Duodenal mucosa (tissue), 2 donors: ENCODE data around the gene ANO2.

Source experiments
- H3K27ac ChIP-seq: one replicate; pipeline ENCODE4 v1.7.0; 2013; ENCODE audit warnings: low read depth, low read length
- H3K27me3 ChIP-seq, 2 donors: one replicate each; pipeline ENCODE4 v1.7.0; 2013; ENCODE audit warnings: low read length in 2 of 2, control low read depth in 1 of 2; ENCODE audit not compliant: insufficient read depth in 2 of 2, control insufficient read depth in 1 of 2
- H3K36me3 ChIP-seq, 2 donors: one replicate each; pipeline ENCODE4 v1.7.0; 2013; ENCODE audit warnings: low read length in 2 of 2, control low read depth in 1 of 2; ENCODE audit not compliant: insufficient read depth in 2 of 2, control insufficient read depth in 1 of 2
- H3K4me1 ChIP-seq, 2 donors: one replicate each; pipeline ENCODE4 v1.7.0; 2013; ENCODE audit warnings: low read length in 2 of 2, control low read depth in 1 of 2; ENCODE audit not compliant: insufficient read depth in 2 of 2, control insufficient read depth in 1 of 2
- H3K4me3 ChIP-seq, 2 donors: one replicate each; pipeline ENCODE4 v1.7.0; 2013; ENCODE audit warnings: low read length in 2 of 2, low read depth in 1 of 2
- H3K9ac ChIP-seq, 2 donors: one replicate each; pipeline ENCODE4 v1.7.0; 2013; ENCODE audit warnings: low read length in 2 of 2, low read depth in 1 of 2
- H3K9me3 ChIP-seq, 2 donors: one replicate each; pipeline ENCODE4 v1.7.0; 2013; ENCODE audit warnings: low read length in 2 of 2, control low read depth in 1 of 2; ENCODE audit not compliant: control insufficient read depth in 1 of 2

The ANO2 gene

DNA sequence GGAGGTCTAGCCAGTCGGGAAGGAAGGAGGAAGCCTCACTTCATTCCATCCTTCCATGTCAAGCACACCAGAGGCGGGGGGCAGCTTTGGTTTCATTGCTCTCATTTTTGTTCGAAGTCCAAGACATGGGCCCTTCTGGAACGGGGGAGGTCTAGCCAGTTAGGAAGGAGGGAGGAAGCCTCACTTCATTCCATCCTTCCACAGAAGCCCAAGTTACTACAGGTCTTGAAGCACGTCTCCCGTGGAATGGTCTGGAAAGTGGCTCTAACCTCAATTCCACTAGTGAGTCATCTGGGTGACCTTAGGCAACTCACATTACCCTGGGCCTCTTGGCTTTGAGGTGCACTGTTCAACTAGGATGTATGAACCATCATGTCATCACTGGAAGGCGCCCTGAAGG is 356.9 kb downstream of the ANO2 start:
- Histone ChIP-seq H3K4me3 (no peak overlapping the region), H3K27me3 (no peaks in the 10 kb centered on the region), H3K4me1 (peaks cover 0 to 16% of the 10 kb centered on the region in 2 donors), H3K9ac (no peak overlapping the region), H3K36me3 (no peaks in the 10 kb centered on the region), H3K9me3 (no peaks in the 10 kb centered on the region), H3K27ac (no peak overlapping the region)

DNA sequence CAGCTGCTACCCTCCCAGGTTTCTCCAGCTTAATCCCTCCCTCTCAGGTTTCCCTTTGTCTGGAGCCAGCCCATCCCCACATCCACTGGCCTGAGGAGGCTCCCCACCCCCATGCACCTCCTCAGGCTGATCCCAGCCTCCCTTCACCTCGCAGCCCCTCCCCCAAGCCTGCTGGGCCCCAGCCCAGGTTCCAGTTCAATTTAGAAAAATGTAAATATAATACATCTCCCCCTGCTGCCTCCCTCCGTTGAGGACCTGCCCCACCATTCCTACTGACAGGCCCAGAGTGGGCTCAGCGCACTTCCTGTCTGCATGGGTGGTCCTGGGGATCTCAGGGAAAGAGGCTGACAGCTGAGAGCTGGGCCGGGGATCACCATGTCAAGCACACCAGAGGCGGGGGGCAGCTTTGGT is 357.3 kb downstream of the ANO2 start:
- Histone ChIP-seq H3K9ac (no peak overlapping the region), H3K4me1 (peaks cover 0 to 16% of the 10 kb centered on the region in 2 donors), H3K9me3 (no peaks in the 10 kb centered on the region), H3K4me3 (no peak overlapping the region), H3K36me3 (no peaks in the 10 kb centered on the region), H3K27ac (no peak overlapping the region), H3K27me3 (no peaks in the 10 kb centered on the region)

DNA sequence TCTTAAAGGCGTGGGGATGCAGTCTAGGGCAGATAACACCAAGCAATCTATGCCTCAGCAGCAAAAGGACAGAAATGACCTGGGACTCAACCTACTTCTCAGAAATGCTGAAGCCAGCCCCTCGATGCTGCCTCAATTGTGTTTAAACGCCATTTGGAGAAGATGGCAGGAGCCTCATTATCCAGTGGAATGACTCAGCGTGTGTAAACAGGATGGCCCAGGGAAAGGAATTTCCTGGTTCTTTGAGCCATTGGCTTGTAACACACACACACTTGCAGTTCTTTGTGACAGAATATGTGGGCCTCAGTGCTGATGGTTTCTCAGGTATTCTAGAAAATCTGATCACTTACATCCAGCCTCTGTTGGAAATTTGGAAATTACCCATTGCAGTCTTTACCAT is 358.9 kb downstream of the ANO2 start:
- H3K4me1 ChIP-seq, result peaks cover 0 to 16% of the 10 kb centered on the region in 2 donors
- H3K4me3 ChIP-seq, result no peak overlapping the region
- no peak overlapping the region for H3K9ac ChIP-seq
- no peaks in the 10 kb centered on the region for H3K27me3 ChIP-seq
- H3K27ac ChIP-seq, result no peak overlapping the region
- no peaks in the 10 kb centered on the region for H3K36me3 ChIP-seq
- no peaks in the 10 kb centered on the region for H3K9me3 ChIP-seq

DNA sequence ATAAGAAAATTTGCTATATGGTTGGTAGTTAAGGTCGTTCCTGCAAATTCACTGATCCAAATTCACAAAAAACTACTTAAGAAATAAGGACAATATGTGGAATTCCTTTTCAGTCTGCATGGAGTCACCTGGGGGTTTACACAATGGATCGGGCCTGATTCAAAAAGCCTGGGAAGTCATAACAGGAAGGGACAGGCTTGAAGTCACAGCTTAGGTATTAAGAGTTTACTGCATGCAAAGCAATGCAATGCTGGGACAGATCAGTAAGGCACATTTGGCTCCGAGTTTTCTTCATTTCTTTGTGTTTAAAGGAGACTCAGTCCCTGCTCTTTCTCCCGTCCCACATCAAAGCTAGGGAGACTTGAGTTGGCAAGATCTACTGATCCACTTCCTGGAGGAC is 359.9 kb downstream of the ANO2 start:
- H3K9me3 ChIP-seq, result no peaks in the 10 kb centered on the region
- no peaks in the 10 kb centered on the region for H3K36me3 ChIP-seq
- no peaks in the 10 kb centered on the region for H3K27me3 ChIP-seq
- no peak overlapping the region for H3K27ac ChIP-seq
- peaks cover 0 to 16% of the 10 kb centered on the region in 2 donors for H3K4me1 ChIP-seq
- H3K4me3 ChIP-seq, result no peak overlapping the region
- no peak overlapping the region for H3K9ac ChIP-seq

DNA sequence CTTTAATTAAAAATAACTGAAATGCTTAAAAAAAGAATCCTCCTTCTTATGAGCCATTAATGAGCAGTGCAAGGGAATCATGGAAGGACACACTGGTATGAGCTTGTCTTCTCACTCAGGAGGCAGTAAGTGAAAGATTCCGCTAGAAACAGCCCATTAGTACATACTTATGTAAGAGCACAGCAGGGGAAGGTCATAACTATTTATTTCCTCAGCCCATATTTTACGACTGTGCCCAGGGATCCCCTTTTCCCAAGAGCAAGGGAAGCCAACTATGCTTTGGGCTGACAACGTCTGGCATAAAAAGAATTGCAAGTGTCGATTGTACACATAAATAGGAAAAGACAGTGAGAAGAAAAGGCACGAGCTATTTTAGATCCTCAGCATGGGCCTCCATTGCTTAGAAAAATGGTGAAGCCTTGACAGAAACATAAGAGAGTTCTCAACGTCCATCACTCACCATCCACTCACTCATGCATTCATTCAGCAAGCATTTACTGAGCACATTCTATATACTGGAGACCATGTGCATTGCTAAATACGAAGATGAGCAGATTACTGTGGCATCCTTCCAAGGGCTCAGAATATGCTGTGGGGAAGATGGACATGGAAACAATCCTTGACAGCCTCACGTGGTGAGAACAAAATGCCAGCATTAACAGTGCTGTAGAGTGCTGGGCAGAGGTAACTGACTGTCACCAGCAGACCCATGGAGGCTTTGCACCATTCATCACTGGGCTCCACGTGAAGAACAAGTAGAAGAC is 360.5 kb downstream of the ANO2 start:
- Histone ChIP-seq H3K4me1 (peaks cover 0 to 16% of the 10 kb centered on the region in 2 donors), H3K27me3 (no peaks in the 10 kb centered on the region), H3K9me3 (no peaks in the 10 kb centered on the region), H3K27ac (no peak overlapping the region), H3K4me3 (no peak overlapping the region), H3K9ac (no peak overlapping the region), H3K36me3 (no peaks in the 10 kb centered on the region)

DNA sequence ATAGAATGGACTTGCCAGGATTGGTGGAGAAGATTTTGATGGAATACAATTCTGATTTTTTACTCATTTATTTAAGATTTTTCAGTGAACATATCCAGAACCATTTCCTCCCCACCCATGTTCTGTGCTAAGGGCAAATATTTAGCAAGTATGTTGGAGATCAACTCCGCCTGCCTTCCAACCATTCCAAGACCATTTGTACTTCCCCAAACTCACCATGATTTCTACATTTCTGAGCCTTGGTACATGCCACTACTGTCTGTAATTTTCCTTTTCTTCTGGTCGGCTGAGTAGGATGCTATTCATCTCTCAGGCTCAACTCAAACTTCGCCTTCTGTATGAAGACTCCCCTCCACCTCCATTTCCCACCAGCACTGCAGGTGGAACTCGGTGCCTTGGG is 362.5 kb downstream of the ANO2 start:
- H3K4me1 ChIP-seq, result peaks cover 11 to 25% of the 10 kb centered on the region in 2 donors
- H3K27me3 ChIP-seq, result no peaks in the 10 kb centered on the region
- no peaks in the 10 kb centered on the region for H3K36me3 ChIP-seq
- no peak overlapping the region for H3K27ac ChIP-seq
- no peaks in the 10 kb centered on the region for H3K9me3 ChIP-seq
- H3K4me3 ChIP-seq, result no peak overlapping the region
- no peak overlapping the region for H3K9ac ChIP-seq

DNA sequence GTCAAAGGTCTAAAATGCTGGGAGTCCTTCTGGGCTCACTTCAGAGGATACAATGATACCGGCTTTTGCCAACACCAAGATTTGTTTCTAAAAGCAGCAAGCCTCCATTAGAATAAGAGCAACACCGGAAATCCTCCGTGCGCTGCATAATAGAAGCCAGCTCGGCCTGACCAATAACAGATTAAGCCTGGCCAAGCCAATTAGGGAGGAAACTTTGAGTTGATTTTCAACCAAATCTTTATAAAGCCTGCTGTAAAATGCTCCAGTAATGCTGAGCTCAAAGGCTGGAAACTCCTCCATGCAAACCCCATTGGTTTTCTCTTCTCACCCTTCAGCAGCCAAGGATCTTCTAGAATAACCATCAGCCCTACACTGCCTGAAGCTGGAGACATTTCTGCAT is 363.0 kb downstream of the ANO2 start:
- H3K36me3 ChIP-seq, result no peaks in the 10 kb centered on the region
- H3K4me1 ChIP-seq, result peaks cover 16 to 30% of the 10 kb centered on the region in 2 donors
- H3K9ac ChIP-seq, result no peak overlapping the region
- no peak overlapping the region for H3K27ac ChIP-seq
- H3K27me3 ChIP-seq, result no peaks in the 10 kb centered on the region
- H3K9me3 ChIP-seq, result no peaks in the 10 kb centered on the region
- H3K4me3 ChIP-seq, result no peak overlapping the region

DNA sequence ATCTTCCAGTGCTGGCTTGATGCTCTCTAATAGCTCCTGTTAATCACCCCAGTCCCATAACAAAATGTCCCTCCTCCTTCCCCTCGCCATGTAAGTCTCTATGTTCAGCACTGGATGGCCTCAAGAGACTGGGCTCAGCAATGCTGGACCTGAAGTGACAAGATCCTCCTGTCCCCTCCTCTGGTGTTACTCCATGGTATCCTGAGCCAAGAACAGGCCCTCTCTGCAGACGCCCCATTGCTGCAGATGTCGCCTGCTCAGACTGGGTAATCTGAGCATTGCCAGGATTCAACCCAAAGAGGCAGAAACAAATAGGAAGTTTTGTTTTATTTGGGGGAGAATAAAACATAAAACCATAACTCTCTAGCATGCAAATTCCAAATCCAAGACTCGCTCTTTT is 363.4 kb downstream of the ANO2 start:
- H3K9me3 ChIP-seq, result no peaks in the 10 kb centered on the region
- H3K36me3 ChIP-seq, result no peaks in the 10 kb centered on the region
- H3K4me3 ChIP-seq, result no peak overlapping the region
- no peak overlapping the region for H3K9ac ChIP-seq
- peaks cover 20 to 33% of the 10 kb centered on the region in 2 donors for H3K4me1 ChIP-seq
- H3K27ac ChIP-seq, result no peak overlapping the region
- H3K27me3 ChIP-seq, result no peaks in the 10 kb centered on the region

DNA sequence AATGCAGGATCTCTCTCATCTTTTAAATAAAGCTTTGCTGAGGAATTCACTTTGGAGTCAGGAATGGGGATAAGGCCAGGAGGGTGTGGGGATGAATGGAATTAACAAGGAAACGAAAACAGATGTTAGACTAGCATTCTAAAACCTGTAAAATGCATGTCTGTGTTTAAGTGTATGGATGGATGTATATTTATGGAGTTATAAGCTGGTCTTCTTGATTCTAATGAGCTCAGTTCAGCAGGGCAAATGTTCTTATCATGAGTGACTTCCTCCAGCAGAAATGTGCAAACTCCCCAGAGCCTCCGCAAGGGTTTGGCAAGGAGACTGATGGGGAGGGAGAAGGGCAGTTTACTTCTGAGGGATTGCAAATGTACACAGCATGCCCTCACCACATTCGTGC is 364.0 kb downstream of the ANO2 start:
- Histone ChIP-seq H3K36me3 (no peaks in the 10 kb centered on the region), H3K9ac (no peak overlapping the region), H3K4me1 (peaks cover 21 to 29% of the 10 kb centered on the region in 2 donors), H3K9me3 (no peaks in the 10 kb centered on the region), H3K27ac (no peak overlapping the region), H3K4me3 (no peak overlapping the region), H3K27me3 (no peaks in the 10 kb centered on the region)

DNA sequence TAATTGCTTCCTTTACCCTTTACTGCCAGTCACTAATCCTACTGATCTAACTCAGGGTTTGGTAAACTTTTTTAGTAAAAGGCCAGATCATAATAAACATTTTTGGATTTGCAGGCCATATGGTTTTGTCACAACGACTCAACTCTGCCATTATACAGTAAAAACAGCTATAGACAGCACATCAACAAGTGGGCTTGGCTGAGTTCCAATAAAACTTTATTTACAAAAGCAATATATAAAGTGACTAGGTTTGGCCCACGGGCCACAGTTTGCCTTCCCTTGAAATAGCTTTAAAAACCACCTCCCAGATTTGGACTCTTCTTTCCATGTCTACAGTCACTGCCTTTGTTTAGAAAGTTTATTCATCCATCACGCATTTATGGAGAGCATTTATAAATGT is 366.3 kb downstream of the ANO2 start:
- Histone ChIP-seq H3K27ac (no peak overlapping the region), H3K36me3 (no peaks in the 10 kb centered on the region), H3K4me3 (no peak overlapping the region), H3K4me1 (peaks cover 21 to 27% of the 10 kb centered on the region in 2 donors), H3K27me3 (no peaks in the 10 kb centered on the region), H3K9me3 (no peaks in the 10 kb centered on the region), H3K9ac (no peak overlapping the region)
